ENCODE results near the gene WDR37.

The WDR37 gene

DNA sequence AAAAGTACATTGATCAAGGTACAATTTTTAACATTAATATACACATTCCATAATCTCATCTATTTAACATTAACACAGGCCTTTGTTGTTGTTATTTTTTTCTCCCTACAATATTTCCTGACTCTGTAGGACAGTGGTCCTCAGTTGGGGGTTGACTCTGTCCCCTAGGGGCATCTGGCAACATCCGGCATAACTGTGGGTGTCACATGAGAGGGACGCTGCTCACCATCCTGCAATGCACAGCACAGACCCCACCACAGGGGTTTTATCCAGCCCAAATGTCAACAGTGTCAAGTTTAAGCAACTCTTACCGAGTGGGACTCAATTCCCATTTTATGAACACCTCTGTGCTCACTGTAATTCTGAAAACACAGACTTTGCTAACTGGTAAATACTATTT lies 16.1 kb upstream of the WDR37 start:
- Histone ChIP-seq H3K36me3 (ENCODE audit: insufficient read depth, low read length) (peaks cover 20% of the 10 kb centered on the region), H3K27me3 (ENCODE audit: insufficient read depth, low read length) (no peaks in the 10 kb centered on the region), H2AFZ (ENCODE audit: low read length, unreplicated experiment) (no peak overlapping the region), H3K79me2 (ENCODE audit: control insufficient read depth, insufficient read depth, low read length, unreplicated experiment) (peaks cover 16% of the 10 kb centered on the region), H3K4me1 (ENCODE audit: control insufficient read depth, insufficient read depth, low read length, unreplicated experiment) (peaks cover 3% of the 10 kb centered on the region), H3K4me3 (ENCODE audit: low read depth, low read length) (no peak overlapping the region), H3K27ac (ENCODE audit: low read depth, low read length) (no peak overlapping the region)

GRCh38 chr10:1041514-1041913 lies 14.7 kb upstream of the WDR37 start:
- H3K36me3 ChIP-seq (ENCODE audit: insufficient read depth, low read length) = peaks cover 25% of the 10 kb centered on the region
- H2AFZ ChIP-seq (ENCODE audit: low read length, unreplicated experiment) = no peak overlapping the region
- H3K27me3 ChIP-seq (ENCODE audit: insufficient read depth, low read length) = no peaks in the 10 kb centered on the region
- peaks cover 3% of the 10 kb centered on the region for H3K4me1 ChIP-seq (ENCODE audit: control insufficient read depth, insufficient read depth, low read length, unreplicated experiment)
- peaks cover 30% of the 10 kb centered on the region for H3K79me2 ChIP-seq (ENCODE audit: control insufficient read depth, insufficient read depth, low read length, unreplicated experiment)
- no peak overlapping the region for H3K4me3 ChIP-seq (ENCODE audit: low read depth, low read length)
- H3K27ac ChIP-seq (ENCODE audit: low read depth, low read length) = no peak overlapping the region

GRCh38 chr10:1043532-1043995 lies 12.6 kb upstream of the WDR37 start:
- Histone ChIP-seq H3K79me2 (ENCODE audit: control insufficient read depth, insufficient read depth, low read length, unreplicated experiment) (peaks cover 42% of the 10 kb centered on the region), H2AFZ (ENCODE audit: low read length, unreplicated experiment) (no peak overlapping the region), H3K4me1 (ENCODE audit: control insufficient read depth, insufficient read depth, low read length, unreplicated experiment) (peaks cover 3% of the 10 kb centered on the region), H3K4me3 (ENCODE audit: low read depth, low read length) (no peak overlapping the region), H3K36me3 (ENCODE audit: insufficient read depth, low read length) (peaks cover 25% of the 10 kb centered on the region), H3K27ac (ENCODE audit: low read depth, low read length) (no peak overlapping the region), H3K27me3 (ENCODE audit: insufficient read depth, low read length) (no peaks in the 10 kb centered on the region)

GRCh38 chr10:1044146-1044545 lies 12.0 kb upstream of the WDR37 start:
- Histone ChIP-seq H3K4me1 (ENCODE audit: control insufficient read depth, insufficient read depth, low read length, unreplicated experiment) (peaks cover 3% of the 10 kb centered on the region), H3K27me3 (ENCODE audit: insufficient read depth, low read length) (no peaks in the 10 kb centered on the region), H3K79me2 (ENCODE audit: control insufficient read depth, insufficient read depth, low read length, unreplicated experiment) (peaks cover 42% of the 10 kb centered on the region), H2AFZ (ENCODE audit: low read length, unreplicated experiment) (no peak overlapping the region), H3K4me3 (ENCODE audit: low read depth, low read length) (no peak overlapping the region), H3K27ac (ENCODE audit: low read depth, low read length) (no peak overlapping the region), H3K36me3 (ENCODE audit: insufficient read depth, low read length) (peaks cover 25% of the 10 kb centered on the region)

GRCh38 chr10:1044964-1045363 lies 11.2 kb upstream of the WDR37 start:
- Histone ChIP-seq H3K4me1 (ENCODE audit: control insufficient read depth, insufficient read depth, low read length, unreplicated experiment) (peaks cover 3% of the 10 kb centered on the region), H2AFZ (ENCODE audit: low read length, unreplicated experiment) (no peak overlapping the region), H3K36me3 (ENCODE audit: insufficient read depth, low read length) (peaks cover 25% of the 10 kb centered on the region), H3K79me2 (ENCODE audit: control insufficient read depth, insufficient read depth, low read length, unreplicated experiment) (peaks cover 44% of the 10 kb centered on the region), H3K4me3 (ENCODE audit: low read depth, low read length) (no peak overlapping the region), H3K27ac (ENCODE audit: low read depth, low read length) (no peak overlapping the region), H3K27me3 (ENCODE audit: insufficient read depth, low read length) (no peaks in the 10 kb centered on the region)

DNA sequence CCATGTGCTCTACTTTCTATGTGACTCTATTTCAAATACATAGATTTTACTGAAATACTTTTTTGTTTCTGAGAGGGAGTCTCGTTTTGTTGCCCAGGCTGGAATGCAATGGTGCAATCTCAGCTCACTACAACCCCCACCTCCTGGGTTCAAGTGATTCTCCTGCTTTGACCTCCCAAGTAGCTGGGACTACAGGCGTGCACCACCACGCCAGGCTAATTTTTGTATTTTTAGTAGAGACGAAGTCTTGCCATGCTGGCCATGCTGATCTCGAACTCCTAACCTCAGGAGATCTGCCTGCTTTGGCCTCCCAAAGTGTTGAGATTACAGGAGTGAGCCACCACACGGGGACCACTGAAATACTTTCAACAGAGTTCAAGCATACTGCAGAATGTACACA lies 10.8 kb upstream of the WDR37 start:
- Histone ChIP-seq H3K79me2 (ENCODE audit: control insufficient read depth, insufficient read depth, low read length, unreplicated experiment) (peaks cover 44% of the 10 kb centered on the region), H3K36me3 (ENCODE audit: insufficient read depth, low read length) (peaks cover 25% of the 10 kb centered on the region), H3K4me1 (ENCODE audit: control insufficient read depth, insufficient read depth, low read length, unreplicated experiment) (peaks cover 3% of the 10 kb centered on the region)

DNA sequence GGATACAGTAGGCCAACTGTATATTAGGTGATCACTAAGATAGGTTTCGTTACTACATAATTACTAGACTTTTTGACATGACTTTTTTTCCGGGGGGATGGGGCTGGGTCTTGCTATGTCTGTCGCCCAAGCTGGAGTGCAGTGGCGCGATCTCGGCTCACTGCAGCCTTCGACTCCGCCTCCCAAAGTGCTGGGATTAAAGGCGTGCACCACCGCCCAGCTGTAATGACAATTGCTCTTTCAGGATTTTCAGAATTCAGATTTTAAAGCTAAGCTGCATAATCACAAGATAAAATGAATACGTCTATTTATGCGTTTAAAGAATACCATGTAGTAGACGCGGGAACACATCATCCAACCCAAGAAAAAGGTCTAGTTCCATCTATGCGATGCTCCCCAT lies 8.2 kb upstream of the WDR37 start:
- H3K4me1 ChIP-seq (ENCODE audit: control insufficient read depth, insufficient read depth, low read length, unreplicated experiment) = peaks cover 15% of the 10 kb centered on the region

More for the DNA sequence above, 10.8 kb upstream of the WDR37 start:
- H3K27me3 ChIP-seq (ENCODE audit: insufficient read depth, low read length) = no peaks in the 10 kb centered on the region
- no peak overlapping the region for H3K27ac ChIP-seq (ENCODE audit: low read depth, low read length)
- H2AFZ ChIP-seq (ENCODE audit: low read length, unreplicated experiment) = no peak overlapping the region
- no peak overlapping the region for H3K4me3 ChIP-seq (ENCODE audit: low read depth, low read length)

DNA sequence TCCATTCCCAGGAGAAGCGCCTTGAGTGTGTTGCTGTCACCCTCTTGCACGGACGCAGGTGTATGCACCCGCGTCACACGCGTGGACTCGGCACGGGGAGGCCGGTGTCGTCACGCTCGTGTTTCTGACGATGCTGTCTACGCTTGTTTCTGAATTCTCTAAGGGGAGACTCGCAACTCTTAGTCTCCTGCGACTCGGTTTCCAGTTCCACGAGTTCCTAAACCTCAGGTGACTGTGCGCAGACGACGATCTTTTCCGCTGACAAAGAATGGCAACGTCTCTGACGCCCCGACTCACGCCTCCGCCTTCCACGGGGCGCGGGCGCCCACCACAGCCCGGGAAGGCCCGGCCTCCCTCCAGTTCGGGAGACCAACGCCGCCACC lies 7.8 kb upstream of the WDR37 start:
- H3K79me2 ChIP-seq (ENCODE audit: control insufficient read depth, insufficient read depth, low read length, unreplicated experiment) = peaks cover 72% of the 10 kb centered on the region
- H3K4me3 ChIP-seq (ENCODE audit: low read depth, low read length) = peak overlapping the region; percentile 86
- peaks cover 15% of the 10 kb centered on the region for H3K4me1 ChIP-seq (ENCODE audit: control insufficient read depth, insufficient read depth, low read length, unreplicated experiment)
- peak overlapping the region; percentile 94 for H3K27ac ChIP-seq (ENCODE audit: low read depth, low read length)
- no peak overlapping the region for H2AFZ ChIP-seq (ENCODE audit: low read length, unreplicated experiment)
- peaks cover 13% of the 10 kb centered on the region; the same call in 1 of the 2 replicates for H3K36me3 ChIP-seq (ENCODE audit: insufficient read depth, low read length)
- H3K27me3 ChIP-seq (ENCODE audit: insufficient read depth, low read length) = no peaks in the 10 kb centered on the region

More for the DNA sequence above, 8.2 kb upstream of the WDR37 start:
- peak overlapping the region; percentile 94; the same call in 1 of the 2 replicates for H3K27ac ChIP-seq (ENCODE audit: low read depth, low read length)
- peaks cover 68% of the 10 kb centered on the region for H3K79me2 ChIP-seq (ENCODE audit: control insufficient read depth, insufficient read depth, low read length, unreplicated experiment)
- H2AFZ ChIP-seq (ENCODE audit: low read length, unreplicated experiment) = no peak overlapping the region
- H3K4me3 ChIP-seq (ENCODE audit: low read depth, low read length) = peak overlapping the region; percentile 86
- no peaks in the 10 kb centered on the region for H3K27me3 ChIP-seq (ENCODE audit: insufficient read depth, low read length)
- H3K36me3 ChIP-seq (ENCODE audit: insufficient read depth, low read length) = peaks cover 15% of the 10 kb centered on the region

- Histone ChIP-seq H3K4me1 (ENCODE audit: control insufficient read depth, insufficient read depth, low read length, unreplicated experiment) (peaks cover 18% of the 10 kb centered on the region), H3K27me3 (ENCODE audit: insufficient read depth, low read length) (no peaks in the 10 kb centered on the region), H2AFZ (ENCODE audit: low read length, unreplicated experiment) (peak within 1 kb of the TSS; percentile 36), H3K79me2 (ENCODE audit: control insufficient read depth, insufficient read depth, low read length, unreplicated experiment) (peaks cover 72% of the 10 kb centered on the region), H3K4me3 (ENCODE audit: low read depth, low read length) (peak within 1 kb of the TSS; percentile 86), H3K36me3 (ENCODE audit: insufficient read depth, low read length) (peaks cover 13% of the 10 kb centered on the region), H3K27ac (ENCODE audit: low read depth, low read length) (peak within 1 kb of the TSS; percentile 94)
Observed at GRCh38 chr10:1048732-1049424, 7.3 kb upstream of the WDR37 start, which contains the start of gene IDI1. Gene IDI1, minus strand, starts transcription at chr10:1049119. Its CDS starts 116 bp downstream, at chr10:1049003.

DNA sequence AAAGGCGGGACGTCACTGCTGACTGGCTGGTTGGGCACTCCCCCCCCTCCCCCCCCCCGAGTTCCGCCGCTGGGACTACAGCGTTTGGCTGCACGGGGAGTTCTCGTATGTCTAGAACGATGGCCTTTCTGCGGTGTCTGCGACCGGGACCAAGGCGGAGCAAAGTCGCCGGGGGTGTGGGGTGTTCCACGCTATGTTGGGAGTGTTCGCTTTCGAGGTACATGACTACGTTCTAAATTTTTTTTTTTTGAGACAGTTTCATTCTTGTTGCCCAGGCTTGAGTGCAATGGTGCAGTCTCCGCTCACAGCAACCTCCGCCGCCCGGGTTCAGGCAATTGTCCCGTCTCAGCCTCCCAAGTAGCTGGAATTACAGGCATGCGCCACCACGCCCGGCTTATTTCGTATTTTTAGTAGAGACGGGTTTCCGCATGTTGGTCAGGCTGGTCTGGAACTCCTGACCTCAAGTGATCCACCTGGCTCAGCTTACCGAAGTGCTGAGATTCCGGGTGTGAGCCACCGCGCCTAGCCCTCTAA lies 6.7 kb upstream of the WDR37 start:
- Histone ChIP-seq H3K27ac (ENCODE audit: low read depth, low read length) (peak overlapping the region; percentile 94), H2AFZ (ENCODE audit: low read length, unreplicated experiment) (peak overlapping the region; percentile 36), H3K4me3 (ENCODE audit: low read depth, low read length) (peak overlapping the region; percentile 86), H3K4me1 (ENCODE audit: control insufficient read depth, insufficient read depth, low read length, unreplicated experiment) (peaks cover 24% of the 10 kb centered on the region), H3K36me3 (ENCODE audit: insufficient read depth, low read length) (peaks cover 19% of the 10 kb centered on the region), H3K27me3 (ENCODE audit: insufficient read depth, low read length) (no peaks in the 10 kb centered on the region), H3K79me2 (ENCODE audit: control insufficient read depth, insufficient read depth, low read length, unreplicated experiment) (peaks cover 73% of the 10 kb centered on the region)

- H2AFZ ChIP-seq (ENCODE audit: low read length, unreplicated experiment) = peak overlapping the region; percentile 36
- peaks cover 73% of the 10 kb centered on the region for H3K79me2 ChIP-seq (ENCODE audit: control insufficient read depth, insufficient read depth, low read length, unreplicated experiment)
- peaks cover 27% of the 10 kb centered on the region for H3K4me1 ChIP-seq (ENCODE audit: control insufficient read depth, insufficient read depth, low read length, unreplicated experiment)
- H3K27ac ChIP-seq (ENCODE audit: low read depth, low read length) = peak overlapping the region; percentile 94
- H3K4me3 ChIP-seq (ENCODE audit: low read depth, low read length) = peak overlapping the region; percentile 86
- H3K36me3 ChIP-seq (ENCODE audit: insufficient read depth, low read length) = peaks cover 20% of the 10 kb centered on the region
- H3K27me3 ChIP-seq (ENCODE audit: insufficient read depth, low read length) = no peaks in the 10 kb centered on the region
Observed at GRCh38 chr10:1050145-1050544, 6.0 kb upstream of the WDR37 start.

Data from ACC112 (cell line).